ENCODE data around the gene HCLS1.
"Not testable (repeated sequence)": the region's sequence is repeated elsewhere in the genome, so short reads cannot be mapped to it uniquely, and the experiment has no call there.

HCLS1 gene

DNA sequence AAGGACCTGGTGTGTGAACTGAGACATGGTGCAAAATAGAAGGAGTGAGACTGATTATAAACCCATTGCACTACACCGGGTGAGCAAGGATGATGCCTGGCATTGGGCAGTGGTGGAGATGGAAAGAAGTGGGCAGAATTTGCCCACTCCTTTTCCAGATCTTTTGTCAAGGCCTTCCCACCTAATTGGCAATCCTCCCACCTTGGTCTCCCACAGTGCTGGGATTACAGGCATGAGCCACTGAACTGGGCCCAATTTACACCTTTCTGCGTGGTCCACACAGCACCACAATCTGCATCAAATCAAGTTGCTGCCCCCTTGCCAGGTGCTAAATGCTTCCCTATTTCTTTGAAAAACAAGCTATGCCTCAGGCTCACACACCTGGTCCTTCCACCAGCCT, 62.1 kb downstream of the HCLS1 start:
- DNase-seq (ENCODE audit: low read depth): no peak

DNA sequence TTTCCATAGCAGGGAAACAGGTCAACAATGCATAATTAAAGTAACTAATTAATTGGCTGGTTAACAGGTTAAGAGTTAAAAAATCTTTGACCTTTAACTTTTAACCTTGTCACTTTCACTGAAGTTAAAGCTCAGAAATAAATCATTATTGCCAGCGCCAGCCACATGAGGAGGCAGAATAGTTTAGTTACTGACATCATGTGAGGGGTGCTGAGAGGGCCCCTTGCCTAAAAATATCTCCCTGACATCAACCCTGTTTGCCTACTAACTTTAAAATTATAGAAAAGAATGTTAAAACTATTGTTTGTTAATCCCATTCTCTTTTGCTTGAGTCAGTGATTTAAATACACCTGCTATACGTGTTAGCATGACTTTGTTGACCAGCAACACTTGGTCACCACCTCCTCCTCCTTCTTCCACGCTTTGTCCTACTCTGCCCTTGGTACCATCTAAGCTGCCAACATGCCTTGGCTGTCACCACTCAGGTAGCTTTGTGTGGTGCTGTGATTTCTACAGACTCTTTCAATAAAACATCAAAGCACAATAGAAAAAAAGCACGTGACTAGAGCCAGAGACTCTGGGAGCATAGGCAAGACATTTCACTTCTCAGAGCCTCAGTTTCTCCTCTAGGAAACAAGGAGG, 64.8 kb downstream of the HCLS1 start:
- DNase-seq (ENCODE audit: low read depth): no peak

DNA sequence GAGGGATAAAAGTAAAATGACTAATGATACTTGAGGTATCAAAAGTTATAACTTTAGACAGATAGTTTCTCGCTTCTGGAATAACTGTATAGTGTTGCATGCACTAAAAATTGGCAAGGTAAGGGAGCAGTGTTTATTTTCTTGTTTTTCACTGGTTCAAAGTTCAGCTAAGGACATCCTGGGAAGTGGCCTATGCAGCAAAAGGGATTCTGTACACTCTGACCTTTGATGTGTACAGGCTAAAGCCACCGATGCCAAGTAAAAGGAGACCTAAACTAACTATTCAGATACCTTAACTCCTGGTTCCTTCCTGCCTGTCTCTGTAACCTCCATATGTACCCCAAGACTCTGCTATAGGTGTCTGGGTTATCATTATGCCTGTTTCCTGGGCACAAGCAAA, 65.9 kb downstream of the HCLS1 start:
- DNase-seq (ENCODE audit: low read depth): no peak

DNA sequence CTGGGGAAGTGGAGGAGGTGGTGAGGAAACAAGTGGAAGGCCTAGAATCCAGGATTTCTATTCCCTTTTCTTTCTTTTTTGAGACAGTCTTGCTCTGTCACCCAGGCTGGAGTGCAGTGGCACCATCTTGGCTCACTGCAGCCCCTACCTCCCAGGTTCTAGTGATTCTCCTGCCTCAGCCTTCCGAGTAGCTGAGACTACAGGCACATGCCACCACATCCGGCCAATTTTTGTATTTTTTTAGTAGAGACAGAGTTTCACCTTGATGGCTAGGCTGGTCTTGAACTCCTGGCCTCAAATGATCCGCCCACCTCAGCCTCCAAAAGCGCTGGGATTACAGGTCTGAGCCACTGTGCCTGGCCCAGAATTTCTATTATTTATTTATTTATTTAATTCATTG, 66.9 kb downstream of the HCLS1 start:
- not testable (repeated sequence) for DNase-seq (ENCODE audit: low read depth)

DNA sequence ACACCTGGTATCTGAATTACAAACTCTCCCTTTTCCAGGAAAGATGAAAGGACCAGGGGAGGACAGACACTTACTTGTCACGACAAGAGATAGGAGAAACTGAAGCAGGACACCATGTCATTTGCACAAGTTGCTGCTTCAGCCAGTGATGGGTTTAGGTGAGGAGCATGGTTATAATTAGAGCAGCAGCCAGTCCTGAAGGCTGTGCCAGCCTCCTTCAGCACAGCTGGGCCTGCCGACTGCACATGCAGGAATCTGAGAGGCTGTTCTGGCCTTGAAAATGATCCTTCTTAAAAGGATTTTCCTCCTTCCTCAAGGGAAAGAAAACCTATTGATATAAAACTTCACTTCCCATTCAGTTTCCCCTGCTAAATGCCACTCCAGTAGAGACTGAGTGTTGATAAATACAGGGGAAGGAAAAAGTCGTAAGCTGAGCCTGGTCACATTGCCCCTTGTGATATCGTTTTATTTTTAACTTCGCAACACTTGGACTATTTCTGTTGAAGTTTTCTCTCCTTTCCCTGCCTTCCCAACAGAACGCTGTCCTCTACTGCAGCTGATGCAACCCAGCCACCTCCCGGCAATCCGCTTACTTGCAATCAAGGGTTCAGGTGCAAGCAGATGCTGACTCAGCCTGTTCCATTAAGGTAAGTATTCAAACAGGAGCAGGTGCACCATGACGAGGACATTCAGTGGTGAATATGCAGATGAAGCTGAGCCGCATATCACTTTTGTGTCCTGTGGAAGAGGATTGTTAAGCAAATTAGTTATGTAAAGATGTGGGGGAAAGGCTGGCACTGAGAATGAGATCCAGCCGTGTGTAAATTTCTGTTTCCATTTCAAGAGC, 67.6 kb downstream of the HCLS1 start, which contains the start of gene FBXO40:
FBXO40 (plus strand) TSS at position 524 of the 847 bp plus-strand sequence. CDS start 27,197 bp downstream, outside the sequence.
- DNase-seq (ENCODE audit: low read depth): no peak

DNA sequence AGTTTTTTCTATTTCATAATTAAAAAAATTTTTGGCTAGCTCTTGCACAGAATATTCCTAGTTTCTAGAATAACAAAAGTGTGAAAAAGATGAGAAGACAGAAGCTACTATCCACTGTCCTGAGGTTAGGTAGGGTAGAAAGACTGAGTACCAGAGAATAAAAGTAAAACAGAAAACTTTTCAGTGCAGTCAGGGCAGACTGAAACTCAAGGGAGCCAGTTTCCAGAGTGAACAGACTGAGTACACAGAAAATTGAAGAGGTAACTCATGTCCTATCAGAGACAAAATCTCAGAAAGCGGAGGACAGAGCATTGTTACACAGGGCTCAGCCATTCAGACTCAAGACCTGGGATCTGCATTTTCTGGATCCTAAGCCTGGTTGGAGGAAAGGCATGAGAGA, 76.3 kb downstream of the HCLS1 start:
- no peak for DNase-seq (ENCODE audit: low read depth)

- no peak for DNase-seq (ENCODE audit: low read depth)
Measured at GRCh38 chr3:121581691-121582090, 79.0 kb downstream of the HCLS1 start.
